OCI-M2 (cell line): Measurements from ENCODE around the gene GZMA.
"Not testable (repeated sequence)": the region's sequence is repeated elsewhere in the genome, so short reads cannot be mapped to it uniquely, and the experiment has no call there.

Source experiments
- DNase-seq: peaks from one replicate; lab custom pipeline; 2025; ENCODE audit not compliant: unreplicated experiment; lab: John Stamatoyannopoulos, UW

Gene GZMA

GRCh38 chr5:55102348-55102747 lies at the start of gene GZMA:
Gene GZMA, plus strand, starts transcription at chr5:55102646. Its CDS starts 37 bp downstream, at chr5:55102683.
- no peak for DNase-seq

GRCh38 chr5:55055183-55055582 lies 47.3 kb upstream of the GZMA start:
- no peak for DNase-seq

- DNase-seq: no peak
Measured at GRCh38 chr5:55062039-55062779, 40.2 kb upstream of the GZMA start.

- no peak for DNase-seq
Measured at GRCh38 chr5:55063220-55063863, 39.1 kb upstream of the GZMA start.

GRCh38 chr5:55063899-55064298 lies 38.5 kb upstream of the GZMA start:
- no peak for DNase-seq

GRCh38 chr5:55064523-55064922 lies 37.9 kb upstream of the GZMA start:
- DNase-seq: no peak

GRCh38 chr5:55066277-55066676 lies 36.2 kb upstream of the GZMA start:
- no peak for DNase-seq

GRCh38 chr5:55070968-55071367 lies 31.5 kb upstream of the GZMA start:
- DNase-seq: no peak

- no peak for DNase-seq
Measured at GRCh38 chr5:55071413-55071812, 31.0 kb upstream of the GZMA start.

GRCh38 chr5:55072666-55073065 lies 29.8 kb upstream of the GZMA start:
- no peak for DNase-seq

GRCh38 chr5:55073211-55073610 lies 29.2 kb upstream of the GZMA start:
- no peak for DNase-seq

GRCh38 chr5:55081541-55081940 lies 20.9 kb upstream of the GZMA start:
- no peak for DNase-seq

GRCh38 chr5:55089301-55089700 lies 13.1 kb upstream of the GZMA start:
- not testable (repeated sequence) for DNase-seq

- DNase-seq: not testable (repeated sequence)
Measured at GRCh38 chr5:55091011-55091410, 11.4 kb upstream of the GZMA start.

- no peak for DNase-seq
Measured at GRCh38 chr5:55096182-55096581, 6.3 kb upstream of the GZMA start.

- DNase-seq: no peak
Measured at GRCh38 chr5:55096861-55097260, 5.6 kb upstream of the GZMA start.

GRCh38 chr5:55101148-55101547 lies 1.3 kb upstream of the GZMA start:
- DNase-seq: not testable (repeated sequence)

GRCh38 chr5:55101556-55102276 lies 730 bp upstream of the GZMA start:
- no peak for DNase-seq

GRCh38 chr5:55104036-55104772 lies 1.8 kb downstream of the GZMA start:
- no peak for DNase-seq

GRCh38 chr5:55104946-55105701 lies 2.7 kb downstream of the GZMA start:
- DNase-seq: no peak

GRCh38 chr5:55105976-55106375 lies 3.5 kb downstream of the GZMA start:
- DNase-seq: not testable (repeated sequence)
